NCI-H1105 (cell line): ENCODE results near the gene MED16.
"Not testable (repeated sequence)": the region's sequence is repeated elsewhere in the genome, so short reads cannot be mapped to it uniquely, and the experiment has no call there.

Experiments used
- DNase-seq: peaks from one replicate; lab custom pipeline; 2025; lab: John Stamatoyannopoulos, UW

Gene MED16

DNA sequence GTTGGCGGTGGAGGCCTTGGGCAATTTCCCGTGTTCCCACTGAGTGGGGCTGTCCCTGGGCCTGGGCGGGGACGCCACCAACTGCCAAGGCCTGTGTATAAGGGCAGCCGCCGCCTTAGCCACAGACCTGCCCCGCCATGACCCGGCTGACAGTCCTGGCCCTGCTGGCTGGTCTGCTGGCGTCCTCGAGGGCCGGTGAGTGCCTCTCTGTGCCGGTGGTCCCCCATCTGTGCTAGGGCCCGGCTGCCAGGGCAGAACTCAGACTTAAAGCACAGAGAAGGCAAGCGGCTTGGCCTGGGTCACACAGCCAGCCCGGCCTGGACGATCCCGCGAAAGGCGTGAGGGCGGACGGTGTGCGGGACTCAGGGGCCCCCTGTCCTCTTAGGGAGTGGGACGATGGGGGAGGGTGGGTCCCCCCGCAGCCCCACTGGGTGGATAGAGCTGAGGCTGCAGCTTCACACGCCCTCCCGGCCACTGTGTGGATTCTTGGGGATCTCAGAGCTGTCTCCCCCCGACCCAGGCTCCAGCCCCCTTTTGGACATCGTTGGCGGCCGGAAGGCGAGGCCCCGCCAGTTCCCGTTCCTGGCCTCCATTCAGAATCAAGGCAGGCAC lies 65.2 kb downstream of the MED16 start, which contains the start of gene AZU1:
Gene AZU1, plus strand, starts transcription at position 128 of the 612 bp plus-strand sequence. Its CDS starts 10 bp downstream, at position 138.
- DNase-seq, result no peak

- DNase-seq, result no peak
Observed at GRCh38 chr19:827314-827709, 65.7 kb downstream of the MED16 start.

DNA sequence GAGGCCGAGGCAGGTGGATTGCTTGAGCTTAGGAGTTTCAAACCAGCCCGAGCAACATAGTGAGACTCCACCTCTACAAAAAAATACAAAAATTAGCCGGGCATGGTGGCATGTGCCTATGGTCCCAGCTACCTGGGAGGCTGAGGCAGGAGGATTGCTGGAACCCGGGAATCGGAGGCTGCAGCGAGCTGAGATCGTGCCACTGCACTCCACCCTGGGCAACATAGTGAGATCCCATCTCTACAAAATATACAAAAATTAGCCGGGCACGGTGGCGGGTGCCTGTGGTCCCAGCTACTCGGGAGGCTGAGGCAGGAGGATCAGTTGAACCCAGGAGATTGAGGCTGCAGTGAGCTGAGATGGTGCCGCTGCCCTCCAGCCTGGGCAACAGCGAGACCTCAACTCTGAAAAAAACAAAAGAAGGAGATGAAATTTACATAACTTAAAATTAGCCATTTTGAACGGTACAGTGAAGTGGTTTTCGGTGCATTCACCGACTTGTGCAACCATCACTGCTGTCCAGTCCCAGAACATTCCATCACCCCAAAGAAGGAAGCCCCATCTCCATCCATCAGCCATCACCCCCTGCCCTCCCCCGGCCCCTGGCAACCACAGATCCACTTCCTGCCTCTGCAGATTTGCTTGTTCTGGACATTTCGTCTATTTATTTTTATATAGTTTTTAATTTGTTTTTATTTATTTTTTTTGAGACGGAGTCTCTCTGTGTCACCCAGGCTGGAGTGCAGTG lies 66.9 kb downstream of the MED16 start:
- no peak for DNase-seq

GRCh38 chr19:824885-825284 lies 68.1 kb downstream of the MED16 start:
- DNase-seq, result no peak

- DNase-seq, result no peak
Observed at GRCh38 chr19:823565-824121, 69.3 kb downstream of the MED16 start.

GRCh38 chr19:821825-822503 lies 71.0 kb downstream of the MED16 start, which contains the start of gene PLPPR3:
Gene PLPPR3, minus strand, starts transcription at chr19:821955. Its CDS starts 396 bp downstream, at chr19:821559.
- DNase-seq, result no peak

DNA sequence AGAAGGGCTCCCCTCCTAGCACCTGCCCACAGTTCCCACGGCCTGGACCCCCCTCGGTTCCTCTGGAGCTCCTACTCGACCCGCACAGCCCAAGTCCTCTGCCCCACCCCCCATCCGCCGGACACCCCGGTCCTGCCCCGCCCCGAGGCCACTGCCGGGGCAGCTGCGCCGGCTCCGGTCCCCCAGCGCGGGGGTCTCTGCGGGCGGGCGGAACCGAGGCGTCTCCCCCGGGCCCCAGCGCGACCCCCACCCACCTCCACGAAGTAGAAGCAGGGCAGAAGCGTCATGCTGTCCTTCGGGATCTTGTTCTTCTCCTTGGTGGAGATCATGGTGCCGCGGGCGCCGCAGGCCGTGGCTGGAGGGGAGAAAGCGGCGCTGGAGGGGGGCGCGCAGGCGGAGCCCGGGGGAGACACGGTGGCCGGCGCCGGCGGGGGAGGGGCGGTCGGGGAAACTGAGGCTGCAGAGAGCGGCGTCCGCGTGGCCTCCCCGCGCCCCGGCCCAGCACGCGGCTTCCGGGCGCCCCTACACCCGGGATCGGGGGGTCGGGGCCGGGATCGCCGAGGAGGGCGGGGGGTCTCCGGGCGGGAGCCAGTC lies 71.7 kb downstream of the MED16 start:
- no peak for DNase-seq

- not testable (repeated sequence) for DNase-seq
Observed at GRCh38 chr19:820212-820611, 72.8 kb downstream of the MED16 start.
